Epithelial cell of prostate (primary cell): ENCODE measurements around the gene C15orf40.
"Not testable (repeated sequence)": the region's sequence is repeated elsewhere in the genome, so short reads cannot be mapped to it uniquely, and the experiment has no call there.

Experiments
- DNase-seq: peaks from one replicate; pipeline ENCODE4 v3.0.0-alpha.2; 2011; ENCODE audit warnings: low read depth, low spot score
- H3K27ac ChIP-seq: fragments of 450-650 bp; 2 replicates; pipeline ENCODE4 v1.5.1; 2017; ENCODE audit warnings: mild to moderate bottlenecking

C15orf40 gene

DNA sequence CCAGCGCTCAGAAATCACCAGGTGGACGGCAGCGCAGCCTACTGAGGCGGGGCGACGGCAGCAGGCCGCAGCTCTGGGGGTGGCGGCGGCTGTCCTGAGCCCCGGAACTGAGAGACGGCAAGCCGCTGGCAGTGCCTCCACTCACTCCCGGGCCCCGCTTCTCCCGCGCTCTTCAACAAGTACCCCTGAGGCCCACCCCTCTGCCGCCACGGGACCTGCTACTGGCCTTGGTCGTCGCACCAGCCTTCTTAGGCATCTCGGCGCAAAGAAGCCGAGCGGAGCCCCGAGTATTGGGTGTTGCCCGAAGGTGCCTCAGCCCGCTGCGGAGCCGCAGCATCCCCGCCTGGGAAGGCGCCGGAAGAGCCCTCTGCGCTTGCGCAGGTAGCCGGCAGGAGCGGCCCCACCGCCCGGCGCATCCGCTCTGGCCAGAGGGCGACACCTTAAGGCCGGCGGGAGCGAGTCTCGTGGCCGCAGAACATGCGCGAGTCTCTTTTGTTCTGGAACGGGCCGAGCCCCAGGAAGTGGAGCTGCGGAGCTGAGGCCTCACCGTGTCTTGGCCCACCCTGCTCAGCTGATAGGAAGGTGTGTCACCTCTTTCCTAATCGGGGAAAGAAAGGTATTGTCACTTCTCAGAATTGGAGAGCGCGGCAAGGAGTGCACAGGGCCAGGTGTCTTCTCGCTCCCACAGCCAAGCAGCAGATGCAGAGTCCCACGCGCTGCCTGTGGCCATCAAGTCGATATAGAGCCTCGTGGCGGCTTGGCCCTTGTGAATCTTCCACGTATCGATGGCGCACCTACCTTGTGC, at the start of gene C15orf40:
Gene C15orf40, minus strand, starts transcription at position 369 of the 805 bp plus-strand sequence. Its CDS starts 32 bp downstream, at position 337.
- DNase-seq = peak; percentile 49
- H3K27ac ChIP-seq = peak within 1 kb of the TSS; percentile 79

DNA sequence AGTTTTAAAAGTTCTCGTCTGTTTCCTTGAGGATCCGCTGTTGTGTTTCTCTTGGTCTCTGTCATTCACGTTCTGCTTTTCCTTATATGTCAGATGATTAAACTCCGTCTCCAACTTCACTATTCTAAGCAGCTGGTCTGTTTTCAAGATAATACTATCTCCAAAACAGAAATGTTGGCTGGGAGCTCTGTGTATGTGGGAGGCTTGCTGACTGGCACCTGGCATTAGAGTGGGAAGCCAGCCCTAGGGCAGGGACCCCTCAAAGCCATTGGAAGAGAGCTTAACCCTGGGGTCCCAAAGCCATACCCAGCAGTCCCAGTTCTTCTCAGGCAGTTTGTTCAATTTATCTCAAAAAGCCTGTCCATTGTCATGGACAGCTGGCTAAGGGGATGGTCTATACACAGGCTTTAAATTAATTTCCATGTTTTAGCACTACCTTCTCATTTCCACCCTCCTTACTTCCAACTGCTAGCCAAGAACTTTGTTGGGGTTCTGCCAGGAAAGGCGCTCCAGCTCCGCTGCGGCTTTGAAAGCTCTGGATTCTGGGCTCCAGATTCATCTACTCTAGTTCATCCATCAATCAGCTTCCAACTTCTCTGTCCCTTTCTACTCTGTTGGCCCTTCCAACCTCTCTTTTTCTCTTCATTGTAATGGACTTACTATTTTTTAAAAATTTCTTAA, 46.4 kb upstream of the C15orf40 start:
- no peak for DNase-seq
- no peak overlapping the region for H3K27ac ChIP-seq

DNA sequence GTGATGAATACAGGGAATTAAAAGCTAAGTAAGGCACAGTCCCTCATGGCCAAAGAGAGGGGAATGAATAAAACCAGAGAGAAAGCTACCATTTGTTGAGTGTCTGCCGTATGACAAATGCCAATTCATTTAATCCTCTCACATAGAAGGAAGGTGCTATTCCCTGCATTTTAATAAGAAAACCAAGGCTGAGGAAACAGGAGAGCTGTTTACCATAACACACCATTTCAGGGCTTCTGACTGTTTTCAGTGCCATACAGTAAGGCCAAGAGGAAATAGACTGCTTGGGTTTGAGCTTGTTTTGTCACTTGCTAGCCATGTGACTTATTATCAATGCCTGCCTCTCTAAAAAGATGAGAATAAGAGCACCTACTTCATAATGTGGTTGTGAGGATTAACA, 45.6 kb upstream of the C15orf40 start:
- no peak overlapping the region for H3K27ac ChIP-seq
- no peak for DNase-seq

DNA sequence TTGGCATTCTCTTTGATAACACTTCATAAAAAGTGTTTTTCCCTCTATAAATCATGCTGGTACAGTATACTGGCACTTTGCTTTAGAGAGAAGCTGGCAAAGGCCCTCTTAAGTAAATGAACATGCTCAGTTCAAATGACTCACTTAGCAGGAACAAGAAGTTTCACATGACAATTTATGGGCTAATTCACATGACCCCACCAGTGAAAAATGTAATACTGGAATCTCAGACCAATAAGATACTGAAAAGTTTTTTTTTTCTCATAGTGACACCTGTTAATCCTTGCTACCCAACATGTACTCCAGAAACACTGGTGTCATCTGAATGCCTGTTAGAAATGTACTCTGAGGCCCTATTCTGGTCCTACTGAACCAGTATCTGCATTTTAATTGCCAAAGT, 41.7 kb upstream of the C15orf40 start:
- DNase-seq = peak; percentile 73
- H3K27ac ChIP-seq = peak overlapping the region; percentile 24

DNA sequence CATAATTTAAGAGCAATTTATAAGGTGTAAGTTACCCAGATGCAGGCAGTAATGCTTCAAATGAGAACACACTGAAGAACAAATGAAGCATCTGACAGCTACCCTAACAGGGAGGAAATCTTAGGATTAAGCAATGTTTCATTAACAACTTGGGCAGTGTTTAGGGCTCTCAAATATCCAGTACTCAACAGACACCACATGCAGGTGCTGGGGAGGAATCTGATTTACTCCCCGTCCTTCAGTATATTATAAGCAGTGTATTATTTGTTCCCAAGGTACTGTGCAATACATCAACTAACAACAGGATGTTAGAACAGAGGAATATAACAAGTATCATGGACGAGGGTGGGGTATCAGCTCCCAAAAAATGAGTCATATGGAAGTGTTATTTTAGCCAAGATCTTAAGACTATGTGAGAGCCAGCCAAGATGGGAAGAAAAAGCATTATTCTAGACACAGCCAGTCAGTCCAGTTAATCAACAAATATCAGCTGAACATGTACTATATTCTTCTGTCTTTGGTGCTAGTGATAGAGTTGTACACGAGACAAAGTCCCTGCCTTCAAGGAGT, 35.2 kb upstream of the C15orf40 start:
- no peak overlapping the region for H3K27ac ChIP-seq
- no peak for DNase-seq

DNA sequence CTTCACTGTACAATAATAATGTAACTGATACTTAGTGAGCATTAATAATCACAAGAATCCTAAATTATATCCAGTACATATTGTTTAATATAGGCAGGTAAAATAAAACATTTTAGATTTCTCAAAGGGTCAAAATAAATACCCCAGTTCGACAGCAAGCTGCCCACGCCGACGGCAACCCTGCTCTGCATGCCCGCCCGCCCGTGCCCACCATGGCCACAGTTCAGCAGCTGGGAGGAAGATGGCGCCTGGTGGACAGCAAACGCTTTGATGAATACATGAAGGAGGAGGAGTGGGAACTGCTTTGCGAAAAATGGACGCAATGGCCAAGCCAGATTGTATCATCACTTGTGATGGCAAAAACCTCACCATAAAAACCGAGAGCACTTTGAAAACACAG, 32.7 kb upstream of the C15orf40 start:
- no peak for DNase-seq
- no peak overlapping the region for H3K27ac ChIP-seq

DNA sequence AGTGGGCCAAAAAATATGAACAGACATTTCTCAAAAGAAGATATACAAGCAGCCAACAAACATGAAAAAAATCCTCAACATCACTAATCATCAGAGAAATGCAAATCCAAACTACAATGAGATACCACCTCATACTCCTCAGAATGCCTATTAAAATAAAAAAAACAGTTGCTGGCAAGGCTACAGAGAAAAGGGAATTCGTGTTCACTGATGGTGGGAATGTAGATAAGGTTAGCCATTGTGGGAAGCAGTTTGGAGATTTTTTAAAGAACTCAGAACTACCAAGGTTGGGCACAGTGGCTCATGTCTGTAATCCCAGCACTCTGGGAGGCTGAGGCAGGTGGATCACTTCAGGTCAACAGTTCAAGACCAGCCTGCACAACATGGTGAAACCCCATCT, 27.8 kb upstream of the C15orf40 start:
- no peak overlapping the region for H3K27ac ChIP-seq
- no peak for DNase-seq

DNA sequence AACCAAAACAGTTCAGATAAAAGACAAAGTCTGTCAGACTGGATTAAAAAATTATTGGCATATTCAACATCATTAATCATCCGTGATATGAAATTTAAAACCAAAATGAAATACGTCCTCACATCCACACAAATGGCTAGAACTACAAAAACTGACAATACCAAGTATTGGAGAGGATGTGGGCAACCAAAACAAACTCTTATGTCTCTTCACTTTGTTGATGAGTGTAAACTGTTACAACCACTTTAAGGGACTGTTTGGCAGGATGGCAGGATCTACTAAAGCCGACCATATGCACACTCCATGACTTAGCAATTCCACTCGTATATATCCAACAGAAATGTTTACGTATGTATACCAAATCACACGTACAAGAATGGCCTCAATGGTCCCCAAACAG, 24.8 kb upstream of the C15orf40 start:
- H3K27ac ChIP-seq = no peak overlapping the region
- DNase-seq = no peak

DNA sequence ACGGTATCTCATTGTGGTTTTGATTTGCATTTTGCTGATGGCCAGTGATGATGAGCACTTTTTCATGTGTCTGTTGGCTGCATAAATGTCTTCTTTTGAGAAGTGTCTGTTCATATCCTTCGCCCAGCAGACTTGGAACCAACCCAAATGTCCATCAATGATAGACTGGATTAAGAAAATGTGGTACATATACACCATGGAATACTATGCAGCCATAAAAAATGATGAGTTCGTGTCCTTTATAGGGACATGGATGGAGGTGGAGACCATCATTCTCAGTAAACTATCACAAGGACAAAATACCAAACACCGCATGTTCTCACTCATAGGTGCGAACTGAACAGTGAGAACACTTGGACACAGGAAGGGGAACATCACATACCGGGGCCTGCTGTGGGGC, 19.8 kb upstream of the C15orf40 start:
- not testable (repeated sequence) for DNase-seq, H3K27ac ChIP-seq

DNA sequence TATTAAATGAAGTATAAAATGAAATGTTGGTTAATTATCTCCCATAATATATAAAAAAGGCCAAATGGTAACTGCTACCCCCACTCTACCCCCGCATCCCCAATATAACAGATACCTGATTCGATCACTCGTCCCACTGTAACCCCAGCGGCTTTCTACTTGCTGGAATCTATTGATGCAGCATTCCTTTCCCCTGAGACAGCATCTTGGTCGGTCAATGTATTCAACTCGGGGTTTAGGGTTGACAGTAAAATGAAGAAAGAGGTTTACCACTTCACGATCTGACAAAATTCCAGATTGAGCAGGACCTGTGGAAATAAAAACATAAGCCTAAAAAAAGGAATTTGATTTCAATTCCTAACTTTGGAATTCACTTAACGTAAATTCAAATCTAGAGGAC, 18.6 kb upstream of the C15orf40 start:
- DNase-seq = no peak
- H3K27ac ChIP-seq = no peak overlapping the region

DNA sequence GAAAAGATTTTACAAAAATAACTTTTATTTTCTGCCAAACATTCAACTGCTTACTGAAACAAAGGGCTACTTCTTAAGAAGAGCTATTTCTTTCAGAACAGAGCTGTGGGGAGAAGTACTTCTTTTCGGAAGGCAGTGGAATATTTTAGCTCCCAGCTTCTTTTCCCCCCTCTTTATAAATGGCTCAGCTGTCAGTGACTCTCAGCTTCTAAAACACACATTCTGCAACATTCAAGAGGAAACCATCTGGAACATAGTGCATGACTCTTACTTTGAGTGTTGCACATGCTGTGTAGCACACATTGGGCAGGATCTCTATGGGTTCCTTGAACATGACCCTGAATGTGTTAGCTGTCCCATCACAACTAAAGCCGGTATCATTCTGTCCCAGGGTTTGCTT, 7.0 kb upstream of the C15orf40 start:
- H3K27ac ChIP-seq = no peak overlapping the region
- DNase-seq = no peak

DNA sequence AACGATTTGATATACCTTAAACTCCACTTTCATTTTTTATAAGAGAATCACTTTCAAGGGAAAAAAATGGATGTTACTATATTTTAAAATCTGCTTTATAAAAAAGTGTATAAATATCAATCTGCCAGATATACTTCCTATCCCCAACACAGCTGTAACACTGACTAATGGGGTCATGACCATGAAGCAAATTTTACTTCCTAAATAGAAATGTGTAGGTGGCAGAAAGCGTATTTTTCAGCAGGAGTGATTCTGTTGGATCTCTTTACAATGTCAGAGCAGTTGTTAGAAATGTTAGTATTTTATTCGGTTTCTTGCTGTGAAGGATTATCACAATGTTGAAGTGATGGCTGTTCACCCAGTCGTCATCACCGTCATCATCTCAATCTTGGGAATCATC, 5.5 kb upstream of the C15orf40 start:
- no peak overlapping the region for H3K27ac ChIP-seq
- DNase-seq = no peak

DNA sequence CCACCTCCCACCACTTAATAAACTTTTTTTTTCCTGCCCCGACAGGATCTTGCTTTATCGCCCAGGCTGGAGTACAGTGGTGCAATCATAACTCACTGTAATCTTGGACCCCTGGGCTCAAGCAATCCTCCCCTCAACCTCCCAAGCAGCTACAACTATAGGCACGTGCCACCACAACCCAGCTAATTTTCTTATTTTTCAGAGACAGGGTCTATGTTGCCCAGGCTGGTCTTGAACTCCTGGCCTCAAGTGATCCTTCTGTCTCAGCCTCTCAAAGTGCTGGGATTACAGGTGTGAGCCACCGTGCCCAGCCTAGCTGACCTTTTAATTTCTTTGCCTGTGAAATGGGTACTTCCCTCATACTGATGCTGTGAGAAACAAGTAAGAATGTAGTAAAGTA, 3.9 kb upstream of the C15orf40 start:
- no peak overlapping the region for H3K27ac ChIP-seq
- no peak for DNase-seq

DNA sequence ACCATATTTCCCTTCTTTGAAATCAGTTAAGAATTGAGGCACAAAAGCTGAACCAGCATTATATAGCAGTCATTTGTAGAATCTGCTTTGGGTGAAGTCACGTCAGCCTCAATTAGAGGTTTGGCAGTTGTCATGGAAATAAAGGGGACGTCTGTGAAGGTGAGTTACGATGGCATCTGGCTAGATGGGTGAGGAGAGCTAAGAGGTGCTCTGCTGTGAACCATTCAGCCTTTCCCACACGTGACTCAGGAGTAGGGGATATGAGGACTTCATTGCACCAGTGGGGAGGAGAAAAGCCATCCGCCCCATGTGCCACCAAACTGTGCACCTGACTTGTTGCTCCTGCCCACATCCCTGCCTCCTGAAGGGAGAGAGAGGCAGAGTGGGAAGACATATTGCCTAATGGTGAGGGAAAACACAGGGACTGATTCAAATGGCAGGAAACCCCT, 2.8 kb upstream of the C15orf40 start:
- DNase-seq = no peak
- no peak overlapping the region for H3K27ac ChIP-seq

DNA sequence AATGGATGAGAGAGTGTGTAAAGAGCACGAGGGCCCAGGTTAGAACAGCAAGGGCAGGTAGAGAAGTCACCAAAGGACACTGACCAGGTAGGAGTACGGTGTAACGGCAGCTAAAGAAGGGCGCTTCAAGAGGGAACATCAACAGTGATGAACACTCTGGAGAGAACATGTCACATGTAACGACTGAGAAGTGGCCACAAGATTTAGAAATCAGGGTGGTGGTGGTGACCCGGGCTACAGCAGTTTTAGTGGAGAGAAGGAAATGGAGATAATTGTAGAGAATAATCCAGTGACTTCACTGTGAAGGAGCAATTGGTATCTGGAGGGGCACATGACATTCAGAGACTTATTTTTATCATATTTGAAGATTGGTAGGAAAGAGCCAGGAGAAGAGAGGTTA, 1.2 kb upstream of the C15orf40 start:
- peak overlapping the region; percentile 79 for H3K27ac ChIP-seq
- no peak for DNase-seq

DNA sequence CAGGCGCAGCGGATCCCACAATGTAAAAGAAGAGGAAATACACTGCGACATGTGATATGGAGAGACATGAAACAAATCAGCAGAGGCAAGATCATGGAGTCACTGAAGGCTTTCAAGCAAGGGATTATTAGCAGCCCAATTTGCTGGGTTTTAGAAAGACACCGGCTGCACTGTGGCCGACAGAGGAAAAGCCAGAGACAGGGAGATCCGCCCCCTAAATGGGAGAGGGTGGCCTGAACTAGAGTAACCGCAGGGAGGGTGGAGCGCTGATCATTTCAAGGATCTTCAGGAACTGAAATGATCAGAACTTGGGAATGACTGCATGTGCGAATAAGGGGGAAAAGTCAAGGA, 612 bp upstream of the C15orf40 start:
- DNase-seq = no peak

DNA sequence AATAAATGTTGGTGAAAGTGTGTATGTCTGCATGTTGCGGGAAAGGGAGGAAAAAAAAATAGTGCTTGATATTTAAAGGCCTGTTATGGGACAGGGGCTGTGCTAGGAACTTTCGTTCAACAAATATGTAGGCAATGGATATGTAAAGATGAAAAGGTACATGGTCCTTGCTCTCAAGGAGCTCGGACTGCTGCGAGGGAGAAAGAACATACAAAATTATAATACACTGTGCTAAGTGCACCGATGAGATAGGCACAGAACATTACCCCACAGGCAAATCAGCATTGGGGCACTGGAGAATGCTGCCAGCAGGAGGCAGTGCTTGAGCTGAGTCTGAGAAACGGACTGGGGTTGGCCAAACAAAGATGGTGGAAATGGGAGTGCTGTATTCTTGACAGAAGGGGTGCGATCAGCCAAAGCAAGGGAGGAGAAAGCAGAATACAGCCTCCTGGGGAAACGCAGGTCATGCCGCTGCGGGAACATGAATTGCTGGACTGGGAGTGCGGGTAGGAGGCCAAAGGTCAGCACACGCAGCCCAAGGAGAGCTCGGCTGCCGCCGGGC, 649 bp downstream of the C15orf40 start:
- no peak for DNase-seq
- H3K27ac ChIP-seq = peak overlapping the region; percentile 79

More for the DNA sequence above, 612 bp upstream of the C15orf40 start:
- peak overlapping the region; percentile 79 for H3K27ac ChIP-seq

DNA sequence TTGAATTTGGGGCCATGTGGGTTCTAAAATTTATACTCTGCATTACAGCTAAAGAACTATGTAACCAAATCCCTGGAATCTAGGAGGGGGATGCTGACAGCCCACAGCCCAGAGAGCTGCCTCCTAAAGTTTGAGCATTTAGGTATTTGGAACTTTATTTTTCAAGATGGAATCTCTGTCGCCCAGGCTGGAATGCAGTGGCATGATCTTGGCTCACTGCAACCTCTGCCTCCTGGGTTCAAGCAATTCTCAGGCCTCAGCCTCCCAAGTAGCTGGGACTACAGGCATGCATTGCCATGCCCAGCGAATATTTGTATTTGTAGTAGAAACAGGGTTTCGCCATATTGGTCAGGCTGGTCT, 10.8 kb downstream of the C15orf40 start:
- not testable (repeated sequence) for DNase-seq, H3K27ac ChIP-seq

DNA sequence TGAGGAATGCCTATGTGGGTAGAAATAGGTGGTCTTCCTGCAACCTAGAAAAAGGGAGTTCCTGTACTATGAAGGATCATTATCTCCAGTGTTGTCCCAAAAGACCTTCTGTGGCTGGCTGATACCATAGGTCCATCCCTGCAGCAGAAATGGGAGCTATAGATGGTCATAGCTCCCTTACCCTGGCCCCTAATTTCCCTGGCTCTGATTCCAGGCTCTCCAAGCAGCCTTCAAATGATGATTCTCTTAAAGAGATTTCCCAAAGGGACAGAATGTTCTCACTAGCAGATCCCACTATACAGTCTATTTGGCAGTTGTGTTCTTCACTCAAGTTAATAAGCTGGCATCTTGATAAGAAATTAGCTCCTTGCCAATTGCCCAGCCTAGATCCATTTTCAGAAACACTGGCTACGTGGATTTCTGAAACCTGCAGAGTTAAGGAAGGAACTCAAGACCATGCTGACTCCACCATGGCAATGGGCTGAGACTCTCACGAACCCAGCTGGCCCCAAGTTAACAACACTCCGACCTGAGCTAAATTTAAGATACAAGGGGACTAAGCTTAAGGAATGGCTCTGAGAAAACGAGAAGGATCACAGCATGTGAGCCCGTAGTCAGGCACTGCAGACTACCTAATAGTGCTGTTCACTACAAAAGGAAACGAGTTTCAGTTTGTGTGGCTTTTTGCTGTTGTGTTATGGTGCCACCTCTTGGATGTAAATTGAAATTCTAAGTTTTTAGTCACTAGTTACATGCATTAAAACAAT, 11.4 kb downstream of the C15orf40 start:
- no peak overlapping the region for H3K27ac ChIP-seq
- DNase-seq = no peak

DNA sequence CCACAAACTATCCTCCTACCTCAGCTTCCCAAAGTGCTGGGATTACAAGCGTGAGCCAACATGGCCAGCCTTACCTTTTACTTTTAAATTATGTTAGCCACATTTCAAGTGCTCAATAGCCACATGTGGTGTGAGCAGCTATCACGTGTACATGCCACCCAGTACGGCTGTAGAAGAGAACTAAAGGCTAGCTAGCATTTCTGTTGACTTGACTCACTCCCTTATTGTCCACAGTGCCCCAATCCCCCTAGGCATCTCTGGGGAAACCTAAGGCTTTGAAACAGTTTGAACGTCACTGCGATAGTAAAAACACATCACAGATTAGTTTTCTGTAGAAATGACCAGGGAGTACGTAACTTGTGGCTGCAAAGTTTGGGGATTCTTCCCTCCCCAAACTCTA, 12.0 kb downstream of the C15orf40 start:
- no peak overlapping the region for H3K27ac ChIP-seq
- DNase-seq = no peak
